ENCODE results near the gene PRR29. TPM values are rescaled to one million over a fixed set of nuclear protein-coding genes. Genes with fewer than 3 reads are reported as not detected.

PRR29 gene
- total RNA-seq, 1 experiment from 2014 or later, result not detected

DNA sequence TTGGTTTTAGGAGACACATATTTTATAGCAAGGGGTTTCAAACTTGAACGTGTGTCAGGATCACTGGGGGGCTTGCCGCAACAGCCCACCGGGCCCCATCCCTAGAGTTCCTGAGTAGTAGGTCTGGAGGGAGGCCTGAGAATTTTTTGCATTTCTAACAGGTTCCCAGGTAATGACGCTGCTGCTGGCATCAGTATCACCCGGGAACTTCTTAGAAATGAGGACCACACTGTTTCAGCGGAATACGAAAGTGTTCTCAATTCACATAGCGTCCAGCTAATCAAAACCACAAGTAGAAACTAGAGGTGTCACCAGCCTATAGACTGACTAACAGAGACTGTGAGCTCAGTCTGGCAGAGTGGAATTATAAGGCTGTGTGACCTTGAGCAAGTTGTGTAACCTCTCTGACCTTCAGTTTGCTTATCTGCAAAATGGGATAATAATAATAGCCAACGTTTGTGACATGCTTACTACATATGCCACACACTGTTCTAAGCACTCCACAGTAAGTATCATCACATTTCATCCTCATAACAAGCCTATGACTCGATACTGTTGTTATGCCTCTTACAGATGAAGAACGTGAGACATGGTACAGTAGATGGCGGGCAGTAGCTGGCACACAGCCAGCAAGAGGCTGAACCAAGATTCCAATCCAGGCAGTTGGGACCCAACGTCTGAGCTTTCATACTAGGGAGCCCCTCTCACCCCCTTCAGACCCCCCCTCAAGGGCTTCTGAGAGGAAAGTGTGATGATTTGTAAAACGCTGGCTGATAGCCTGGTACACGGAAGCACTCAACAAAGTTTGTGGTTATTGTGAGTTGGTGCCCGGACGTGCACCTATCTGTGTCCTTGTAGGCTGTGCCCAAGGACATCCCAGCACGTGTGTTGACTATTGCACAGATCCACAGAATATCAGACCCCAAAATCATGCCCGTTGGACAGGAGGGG is 26.9 kb downstream of the PRR29 start:
- Mint-ChIP-seq H3K36me3 (ENCODE audit: insufficient read depth, unreplicated experiment) (no peaks in the 10 kb centered on the region), H3K27me3 (ENCODE audit: insufficient read depth, unreplicated experiment) (no peaks in the 10 kb centered on the region), H3K9me3 (ENCODE audit: unreplicated experiment) (no peaks in the 10 kb centered on the region), H3K4me1 (ENCODE audit: insufficient read depth, unreplicated experiment) (peaks cover 7% of the 10 kb centered on the region), H3K27ac (ENCODE audit: low read depth, unreplicated experiment) (no peak overlapping the region), H3K4me3 (ENCODE audit: unreplicated experiment) (no peak overlapping the region)
- BruUV-seq (replicated peaks), result no TSS peak
- intact Hi-C loops (cut with micrococcal nuclease), result loop anchor here (1.0 kb wide), 1 partner anchor 106 kb away; no protein-coding TSS in a partner anchor
- TF ChIP-seq, protein P1, sequence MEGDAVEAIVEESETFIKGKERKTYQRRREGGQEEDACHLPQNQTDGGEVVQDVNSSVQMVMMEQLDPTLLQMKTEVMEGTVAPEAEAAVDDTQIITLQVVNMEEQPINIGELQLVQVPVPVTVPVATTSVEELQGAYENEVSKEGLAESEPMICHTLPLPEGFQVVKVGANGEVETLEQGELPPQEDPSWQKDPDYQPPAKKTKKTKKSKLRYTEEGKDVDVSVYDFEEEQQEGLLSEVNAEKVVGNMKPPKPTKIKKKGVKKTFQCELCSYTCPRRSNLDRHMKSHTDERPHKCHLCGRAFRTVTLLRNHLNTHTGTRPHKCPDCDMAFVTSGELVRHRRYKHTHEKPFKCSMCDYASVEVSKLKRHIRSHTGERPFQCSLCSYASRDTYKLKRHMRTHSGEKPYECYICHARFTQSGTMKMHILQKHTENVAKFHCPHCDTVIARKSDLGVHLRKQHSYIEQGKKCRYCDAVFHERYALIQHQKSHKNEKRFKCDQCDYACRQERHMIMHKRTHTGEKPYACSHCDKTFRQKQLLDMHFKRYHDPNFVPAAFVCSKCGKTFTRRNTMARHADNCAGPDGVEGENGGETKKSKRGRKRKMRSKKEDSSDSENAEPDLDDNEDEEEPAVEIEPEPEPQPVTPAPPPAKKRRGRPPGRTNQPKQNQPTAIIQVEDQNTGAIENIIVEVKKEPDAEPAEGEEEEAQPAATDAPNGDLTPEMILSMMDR (IDR thresholded peaks at IDR 0.05; ENCODE audit: unreplicated experiment), result no peak
- CTCF ChIA-PET, result interaction anchor here (0.6 to 9.1 kb wide), 28 partner anchors 12 to 257 kb away, joined by 3 to 350 read pairs (median 4); partner anchors contain the start of genes CSHL1, ERN1 and GH1
- no peak for DNase-seq (ENCODE audit: unreplicated experiment)
- POLR2A ChIA-PET, result interaction anchor here (0.5 to 1.4 kb wide), 4 partner anchors 14 to 105 kb away, joined by 3 to 5 read pairs (median 3); partner anchors contain the start of gene ERN1

DNA sequence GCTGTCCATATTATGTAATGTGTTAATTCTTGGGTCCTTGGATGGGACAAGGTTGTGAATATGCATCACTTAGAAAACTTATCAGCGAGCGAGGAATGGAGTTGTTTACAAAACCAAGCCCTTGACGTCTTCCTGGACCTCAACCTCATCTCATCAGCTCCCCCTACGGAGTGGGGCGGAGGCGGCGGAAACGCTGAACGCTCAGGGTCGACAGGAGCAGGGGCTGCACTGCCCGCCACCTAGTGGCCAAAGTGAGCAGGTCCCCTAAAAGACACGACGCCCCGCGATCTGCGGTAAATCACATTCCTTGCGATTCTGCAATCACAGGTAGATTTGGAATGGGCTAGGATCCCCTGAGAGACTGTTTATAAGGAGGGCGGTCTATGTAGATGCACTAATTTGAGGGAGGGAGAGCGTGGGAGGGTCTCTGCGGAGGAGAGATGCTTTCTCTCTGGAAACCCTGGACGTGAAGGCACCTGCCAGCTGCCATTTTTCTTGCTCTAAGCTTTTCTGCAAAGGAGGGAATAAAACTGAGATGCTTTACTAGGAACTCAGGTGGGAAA is 27.7 kb downstream of the PRR29 start:
- POLR2A ChIA-PET, result interaction anchor here (0.6 to 1.7 kb wide), 3 partner anchors 13 to 108 kb away, joined by 3 to 5 read pairs (median 3); no protein-coding TSS in a partner anchor
- no peaks in the 10 kb centered on the region for H3K9me3 Mint-ChIP-seq (ENCODE audit: unreplicated experiment)
- no peak overlapping the region for H3K27ac Mint-ChIP-seq (ENCODE audit: low read depth, unreplicated experiment)
- intact Hi-C loops (cut with micrococcal nuclease), result loop anchor here (1.0 kb wide), 1 partner anchor 107 kb away; no protein-coding TSS in a partner anchor
- H3K4me3 Mint-ChIP-seq (ENCODE audit: unreplicated experiment), result peak overlapping the region; percentile 21
- no TSS peak for BruUV-seq (replicated peaks)
- H3K27me3 Mint-ChIP-seq (ENCODE audit: insufficient read depth, unreplicated experiment), result no peaks in the 10 kb centered on the region
- H3K36me3 Mint-ChIP-seq (ENCODE audit: insufficient read depth, unreplicated experiment), result no peaks in the 10 kb centered on the region
- peaks cover 7% of the 10 kb centered on the region for H3K4me1 Mint-ChIP-seq (ENCODE audit: insufficient read depth, unreplicated experiment)
- TF ChIP-seq, protein P1 (IDR thresholded peaks at IDR 0.05; ENCODE audit: unreplicated experiment), result peak; percentile 84
- CTCF ChIA-PET, result interaction anchor here (0.5 to 9.1 kb wide), 30 partner anchors 11 to 601 kb away, joined by 3 to 350 read pairs (median 4); partner anchors contain the start of genes CSHL1, ERN1 and GH1
- peak; percentile 69 for DNase-seq (ENCODE audit: unreplicated experiment)

DNA sequence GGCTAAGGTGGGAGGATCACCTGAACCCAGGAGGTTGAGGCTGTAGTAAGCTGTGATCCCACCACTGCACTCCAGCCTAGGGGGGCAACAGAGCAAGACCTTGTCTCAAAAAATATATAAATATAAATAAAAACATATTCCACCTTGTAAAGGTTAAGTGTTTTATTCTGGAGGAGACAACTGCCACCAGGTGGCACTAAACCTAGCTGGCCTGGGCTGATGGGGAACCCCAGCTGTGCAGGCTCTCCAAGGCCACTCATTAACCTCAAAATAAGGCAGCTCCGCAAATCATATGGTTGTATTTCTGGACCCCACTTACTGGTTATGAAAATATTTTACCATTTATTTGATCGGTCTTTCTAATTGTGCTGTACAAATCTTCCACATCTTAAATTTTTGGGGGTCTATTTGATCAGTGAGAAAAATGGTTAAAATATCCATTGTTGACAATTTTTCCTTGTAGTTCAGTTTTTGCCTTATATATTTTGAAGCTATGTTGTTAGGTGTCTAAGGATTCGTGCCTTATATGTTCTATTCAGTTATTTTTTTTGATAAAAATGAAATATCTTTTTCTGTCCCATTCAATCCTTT is 30.8 kb downstream of the PRR29 start:
- intact Hi-C loops (cut with micrococcal nuclease), result loop anchor here (1.0 kb wide), 2 partner anchors 104 to 253 kb away; no protein-coding TSS in a partner anchor

More for the DNA sequence above, 30.8 kb downstream of the PRR29 start:
- Mint-ChIP-seq H3K27ac (ENCODE audit: low read depth, unreplicated experiment) (no peak overlapping the region), H3K27me3 (ENCODE audit: insufficient read depth, unreplicated experiment) (no peaks in the 10 kb centered on the region), H3K4me1 (ENCODE audit: insufficient read depth, unreplicated experiment) (peaks cover 7% of the 10 kb centered on the region), H3K36me3 (ENCODE audit: insufficient read depth, unreplicated experiment) (no peaks in the 10 kb centered on the region), H3K9me3 (ENCODE audit: unreplicated experiment) (no peaks in the 10 kb centered on the region), H3K4me3 (ENCODE audit: unreplicated experiment) (no peak overlapping the region)
- no TSS peak for BruUV-seq (replicated peaks)
- POLR2A ChIA-PET, result interaction anchor here (0.7 to 4.1 kb wide), 8 partner anchors 31 to 253 kb away, joined by 3 to 35 read pairs (median 7); partner anchors contain the start of gene ERN1
- CTCF ChIA-PET, result interaction anchor here (0.5 to 9.1 kb wide), 49 partner anchors 10 to 1276 kb away, joined by 3 to 350 read pairs (median 5); partner anchors contain the start of genes CSHL1, ERN1 and GH1
- DNase-seq (ENCODE audit: unreplicated experiment), result peak; percentile 72
- TF ChIP-seq, protein P1 (IDR thresholded peaks at IDR 0.05; ENCODE audit: unreplicated experiment), result peak; percentile 66
